ENCODE measurements around the gene ELF3.

ELF3 gene

GRCh38 chr1:202007805-202008489 is 2.4 kb upstream of the ELF3 start:
- peak; percentile 53 for DNase-seq (ENCODE audit: low spot score)

DNA sequence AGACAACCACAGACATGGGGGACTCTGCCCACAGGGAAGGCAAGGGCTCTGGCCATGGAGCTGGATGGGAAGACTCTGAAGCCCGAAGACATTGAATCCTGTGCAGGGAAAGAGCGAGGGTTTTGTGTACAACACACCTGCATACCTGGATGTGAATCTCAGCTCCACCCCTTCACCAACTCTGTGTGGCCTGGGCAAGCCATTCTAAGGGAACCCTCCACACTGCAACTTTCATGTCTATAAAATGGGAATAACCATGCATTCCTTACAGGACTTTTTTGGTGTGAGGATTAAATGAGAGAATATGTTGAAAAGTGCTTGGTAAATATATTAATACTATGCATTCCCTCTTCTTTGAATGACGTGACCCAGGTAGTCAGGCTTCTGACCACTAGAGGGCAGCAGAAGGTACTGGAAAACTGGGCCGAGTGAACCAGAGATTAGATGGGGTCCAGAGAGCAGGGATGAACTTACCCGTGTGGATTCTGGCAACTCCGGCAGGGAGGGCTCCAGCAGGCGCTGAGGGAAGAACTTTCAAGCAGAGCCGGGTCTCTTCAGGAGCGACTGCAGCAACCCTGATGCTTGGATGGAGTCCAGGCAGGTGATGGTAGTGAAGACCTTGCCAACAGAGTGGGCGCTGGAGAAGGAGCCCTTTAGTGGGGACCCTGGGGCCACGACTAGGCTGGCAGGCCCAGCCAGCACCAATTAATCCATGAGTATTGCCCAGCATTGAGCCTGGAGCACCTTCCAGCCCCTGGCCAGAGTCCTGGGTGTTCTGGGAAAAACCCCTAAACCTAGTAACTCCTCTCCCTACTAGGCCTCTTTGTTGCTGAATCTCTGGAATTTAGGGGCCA is 834 bp upstream of the ELF3 start:
- peak; percentile 89 for DNase-seq (ENCODE audit: low spot score)

DNA sequence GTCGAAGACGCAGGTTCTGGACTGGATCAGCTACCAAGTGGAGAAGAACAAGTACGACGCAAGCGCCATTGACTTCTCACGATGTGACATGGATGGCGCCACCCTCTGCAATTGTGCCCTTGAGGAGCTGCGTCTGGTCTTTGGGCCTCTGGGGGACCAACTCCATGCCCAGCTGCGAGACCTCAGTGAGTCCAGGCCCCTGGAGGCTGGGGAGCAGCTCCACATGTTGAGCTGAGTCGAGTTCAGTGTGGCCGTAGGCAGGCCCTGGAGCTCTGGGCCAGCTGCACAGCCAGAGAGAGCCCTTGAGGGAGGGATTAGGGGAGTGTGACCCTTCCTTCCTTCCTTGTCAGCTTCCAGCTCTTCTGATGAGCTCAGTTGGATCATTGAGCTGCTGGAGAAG is 1.6 kb downstream of the ELF3 start:
- no peak for DNase-seq (ENCODE audit: low spot score)

- no peak for DNase-seq (ENCODE audit: low spot score)
Measured at GRCh38 chr1:202012544-202013478, 2.4 kb downstream of the ELF3 start.

DNA sequence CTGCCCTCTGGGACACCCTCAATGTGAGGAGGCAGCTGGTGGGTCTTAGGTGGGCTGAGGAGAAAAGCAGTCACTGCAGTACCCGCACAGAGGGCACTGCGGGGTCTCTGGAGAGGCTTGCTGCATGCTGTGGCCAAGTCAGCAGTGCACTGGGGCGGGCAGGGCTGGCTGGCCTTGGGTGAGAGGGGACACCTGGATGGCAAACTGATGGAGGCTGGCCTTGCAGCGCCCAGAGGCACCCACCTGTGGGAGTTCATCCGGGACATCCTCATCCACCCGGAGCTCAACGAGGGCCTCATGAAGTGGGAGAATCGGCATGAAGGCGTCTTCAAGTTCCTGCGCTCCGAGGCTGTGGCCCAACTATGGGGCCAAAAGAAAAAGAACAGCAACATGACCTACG is 3.2 kb downstream of the ELF3 start:
- DNase-seq (ENCODE audit: low spot score) = no peak

DNA sequence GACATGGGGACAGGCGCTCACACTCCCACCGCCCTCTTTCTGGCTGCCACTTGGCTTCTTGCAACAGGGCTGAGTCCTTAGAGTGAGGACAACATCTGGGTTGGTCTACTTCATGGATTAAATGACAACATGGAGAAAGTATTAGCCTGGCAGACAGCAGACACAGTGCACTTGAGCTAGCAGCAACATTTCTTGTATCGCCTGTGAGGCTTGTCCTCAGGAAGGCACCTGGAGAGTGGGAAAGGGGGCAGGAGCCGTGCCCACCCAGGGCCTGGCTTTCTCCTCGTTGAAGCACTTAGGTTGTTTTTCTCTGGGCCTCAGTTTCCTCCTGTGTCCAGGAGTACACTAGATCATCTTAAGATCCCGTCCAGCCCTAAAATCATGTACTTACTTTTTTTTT is 3.7 kb downstream of the ELF3 start:
- no peak for DNase-seq (ENCODE audit: low spot score)

GRCh38 chr1:202014915-202015661 is 4.7 kb downstream of the ELF3 start:
- no peak for DNase-seq (ENCODE audit: low spot score)

DNA sequence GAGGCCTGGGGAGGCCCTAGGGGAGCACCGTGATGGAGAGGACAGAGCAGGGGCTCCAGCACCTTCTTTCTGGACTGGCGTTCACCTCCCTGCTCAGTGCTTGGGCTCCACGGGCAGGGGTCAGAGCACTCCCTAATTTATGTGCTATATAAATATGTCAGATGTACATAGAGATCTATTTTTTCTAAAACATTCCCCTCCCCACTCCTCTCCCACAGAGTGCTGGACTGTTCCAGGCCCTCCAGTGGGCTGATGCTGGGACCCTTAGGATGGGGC is 5.2 kb downstream of the ELF3 start:
- no peak for DNase-seq (ENCODE audit: low spot score)

GRCh38 chr1:202016022-202016810 is 5.8 kb downstream of the ELF3 start:
- DNase-seq (ENCODE audit: low spot score) = no peak

GRCh38 chr1:202016811-202017748 is 6.7 kb downstream of the ELF3 start:
- no peak for DNase-seq (ENCODE audit: low spot score)

DNA sequence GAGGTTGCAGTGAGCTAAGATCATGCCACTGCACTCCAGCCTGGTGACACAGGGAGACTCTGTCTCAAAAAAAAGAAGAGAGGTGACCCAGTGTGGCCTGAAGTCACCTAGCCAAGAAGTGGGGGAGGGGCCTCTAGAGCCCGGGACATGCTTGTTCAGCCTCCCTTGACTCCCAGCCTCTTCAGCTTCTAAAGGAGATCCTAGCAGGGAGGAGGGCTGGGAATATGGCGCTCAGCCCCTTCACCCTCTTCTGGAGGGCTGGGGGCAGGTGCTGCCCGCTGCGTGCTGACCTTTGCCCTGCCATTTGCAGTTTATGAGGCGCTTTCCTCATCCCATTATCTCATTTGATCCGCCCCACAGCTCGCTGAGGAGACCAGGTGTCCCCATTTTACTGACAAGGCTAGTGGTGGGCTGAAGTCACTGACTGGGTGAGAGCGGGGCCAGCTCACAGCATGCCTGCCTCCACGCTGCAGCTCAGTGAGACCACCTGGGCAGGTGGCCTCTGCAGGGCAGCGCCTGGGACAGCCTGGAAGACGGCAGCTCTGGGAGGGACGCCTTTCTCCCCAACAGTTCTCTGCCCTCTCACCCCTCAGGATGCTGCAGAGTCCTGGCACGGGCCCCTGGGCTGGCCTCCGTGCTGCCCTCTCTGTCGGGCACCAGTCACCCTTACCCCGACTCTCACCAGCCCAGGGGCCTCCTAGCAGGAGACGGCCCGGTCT is 7.5 kb downstream of the ELF3 start:
- DNase-seq (ENCODE audit: low spot score) = no peak

- DNase-seq (ENCODE audit: low spot score) = peak; percentile 9
Measured at GRCh38 chr1:202018468-202019234, 8.3 kb downstream of the ELF3 start.

DNA sequence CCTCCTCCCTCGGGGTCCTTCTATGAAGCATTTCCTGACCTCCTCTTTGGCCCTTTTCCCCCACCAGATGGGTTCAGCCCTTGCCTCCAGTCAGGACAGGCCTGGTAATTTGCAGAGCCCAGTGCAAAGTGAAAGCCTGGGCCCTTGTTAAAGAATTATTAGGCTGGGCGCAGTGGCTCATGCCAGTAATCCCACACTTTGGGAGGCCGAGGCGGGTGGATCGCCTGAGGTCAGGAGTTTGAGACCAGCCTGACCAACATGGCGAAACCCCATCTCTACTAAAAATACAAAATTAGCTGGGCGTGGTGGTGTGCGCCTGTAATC is 8.8 kb downstream of the ELF3 start:
- peak; percentile 20 for DNase-seq (ENCODE audit: low spot score)

DNA sequence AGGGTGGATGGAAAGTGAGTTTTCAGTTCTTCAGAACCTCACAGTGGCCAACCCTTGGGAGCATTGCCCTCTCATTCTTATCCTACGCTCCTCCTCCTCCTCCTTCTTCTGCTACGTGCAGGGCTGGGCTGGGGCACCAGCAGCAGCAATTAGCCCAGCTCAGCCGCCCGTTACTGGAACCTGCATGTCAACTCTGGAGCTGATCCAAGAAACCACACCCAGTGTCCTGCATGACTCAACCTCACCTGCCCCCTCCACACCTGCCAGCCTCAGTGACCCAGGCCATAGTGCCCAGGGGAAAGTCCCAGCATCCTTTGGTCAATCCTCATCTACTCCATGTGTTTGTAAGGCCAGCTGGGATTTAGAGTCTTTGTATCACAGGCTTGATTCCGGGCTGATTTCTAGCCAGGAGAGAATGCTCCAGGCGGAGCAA is 12.6 kb downstream of the ELF3 start:
- peak; percentile 6 for DNase-seq (ENCODE audit: low spot score)

GRCh38 chr1:202029171-202029665 is 18.8 kb downstream of the ELF3 start:
- DNase-seq (ENCODE audit: low spot score) = peak; percentile 80

GRCh38 chr1:202029727-202030126 is 19.3 kb downstream of the ELF3 start:
- no peak for DNase-seq (ENCODE audit: low spot score)

- no peak for DNase-seq (ENCODE audit: low spot score)
Measured at GRCh38 chr1:202031796-202032195, 21.4 kb downstream of the ELF3 start.

DNA sequence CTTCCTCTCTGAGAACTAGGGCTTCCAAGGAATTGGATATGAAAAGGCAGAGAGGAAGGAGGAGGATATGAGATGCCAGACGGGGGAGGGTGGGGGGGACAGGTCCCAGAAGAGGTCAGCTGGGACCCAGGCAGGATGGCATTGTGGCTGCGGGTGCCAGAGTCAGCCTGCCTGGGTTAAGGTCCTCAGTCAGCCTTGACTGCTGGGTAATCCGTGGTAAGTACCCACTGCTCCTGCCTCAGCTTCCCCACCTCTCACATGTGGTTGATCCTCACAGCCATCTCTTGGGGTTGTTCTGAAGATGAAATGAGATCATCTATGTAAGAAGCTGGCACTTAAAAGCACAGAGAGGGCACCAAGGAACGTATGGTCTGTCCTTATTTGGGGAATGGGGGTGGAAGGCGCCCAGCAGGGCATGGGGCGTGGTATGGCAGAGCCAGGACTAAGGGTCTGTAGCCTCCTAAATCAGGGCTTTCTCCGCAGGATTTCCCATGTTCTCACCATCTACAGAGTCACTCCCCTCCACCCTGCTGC is 23.8 kb downstream of the ELF3 start:
- DNase-seq (ENCODE audit: low spot score) = no peak

Data from AG20443 (cell line).